ENCODE measurements around the gene SLC35G6.

SLC35G6 gene

DNA sequence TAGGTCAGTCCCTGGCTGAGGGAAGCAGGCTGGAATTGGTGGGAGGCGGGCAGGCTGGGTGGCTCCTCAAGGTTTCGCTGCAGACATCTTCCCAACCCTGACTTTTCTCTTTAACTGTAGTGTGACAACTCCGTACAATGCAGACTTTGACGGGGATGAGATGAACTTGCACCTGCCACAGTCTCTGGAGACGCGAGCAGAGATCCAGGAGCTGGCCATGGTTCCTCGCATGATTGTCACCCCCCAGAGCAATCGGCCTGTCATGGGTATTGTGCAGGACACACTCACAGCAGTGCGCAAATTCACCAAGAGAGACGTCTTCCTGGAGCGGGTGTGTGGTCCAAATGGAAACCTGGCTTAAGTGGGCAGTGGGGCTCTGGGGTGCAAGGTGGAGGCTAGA, 17.9 kb downstream of the SLC35G6 start:
- FAIRE-seq (peak; percentile 4), DNase-seq (ENCODE audit: insufficient read length, low spot score) (no peak)

GRCh38 chr17:7501729-7502128, 20.5 kb downstream of the SLC35G6 start:
- FAIRE-seq: no peak
- no peak for DNase-seq (ENCODE audit: insufficient read length, low spot score)

GRCh38 chr17:7502171-7502847, 21.1 kb downstream of the SLC35G6 start:
- DNase-seq (ENCODE audit: insufficient read length, low spot score) (no peak), FAIRE-seq (no peak)

DNA sequence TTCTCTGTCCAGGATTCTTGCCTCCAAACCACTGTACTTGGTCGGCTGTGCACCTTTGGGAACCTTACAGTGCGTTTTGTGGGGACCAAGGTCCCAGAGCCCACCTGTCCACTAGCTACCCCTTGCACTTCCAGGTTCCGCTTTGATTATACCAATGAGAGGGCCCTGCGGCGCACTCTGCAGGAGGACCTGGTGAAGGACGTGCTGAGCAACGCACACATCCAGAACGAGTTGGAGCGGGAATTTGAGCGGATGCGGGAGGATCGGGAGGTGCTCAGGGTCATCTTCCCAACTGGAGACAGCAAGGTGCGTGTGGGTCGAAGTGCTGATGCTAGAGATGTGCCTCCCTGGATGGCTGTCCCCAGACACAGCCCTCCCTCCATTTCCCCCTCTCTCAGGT, 21.7 kb downstream of the SLC35G6 start:
- no peak for DNase-seq (ENCODE audit: insufficient read length, low spot score)
- FAIRE-seq: peak; percentile 76

DNA sequence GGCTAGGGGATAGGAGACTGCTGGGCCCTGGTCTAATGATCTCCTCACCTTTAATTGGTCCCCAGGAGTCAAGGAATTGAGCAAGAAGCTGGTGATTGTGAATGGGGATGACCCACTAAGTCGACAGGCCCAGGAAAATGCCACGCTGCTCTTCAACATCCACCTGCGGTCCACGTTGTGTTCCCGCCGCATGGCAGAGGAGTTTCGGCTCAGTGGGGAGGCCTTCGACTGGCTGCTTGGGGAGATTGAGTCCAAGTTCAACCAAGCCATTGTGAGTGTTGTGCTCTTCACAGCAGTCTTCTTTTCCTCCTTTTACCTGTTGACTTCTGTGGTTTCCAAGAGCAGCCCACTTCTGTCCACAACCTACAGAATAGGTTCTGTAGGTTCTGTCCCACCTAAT, 22.3 kb downstream of the SLC35G6 start:
- FAIRE-seq: no peak

DNA sequence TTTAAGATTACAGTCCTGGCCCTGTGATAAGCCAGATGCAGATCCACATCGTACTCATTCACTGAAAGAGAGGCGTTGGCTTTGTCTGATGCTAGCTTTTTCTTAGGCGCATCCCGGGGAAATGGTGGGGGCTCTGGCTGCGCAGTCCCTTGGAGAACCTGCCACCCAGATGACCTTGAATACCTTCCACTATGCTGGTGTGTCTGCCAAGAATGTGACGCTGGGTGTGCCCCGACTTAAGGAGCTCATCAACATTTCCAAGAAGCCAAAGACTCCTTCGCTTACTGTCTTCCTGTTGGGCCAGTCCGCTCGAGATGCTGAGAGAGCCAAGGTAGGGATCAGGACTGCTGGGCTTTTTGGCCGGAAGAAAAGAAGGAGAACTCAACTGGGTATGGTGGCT, 26.9 kb downstream of the SLC35G6 start:
- FAIRE-seq (no peak), DNase-seq (ENCODE audit: insufficient read length, low spot score) (no peak)

More for the DNA sequence above, 22.3 kb downstream of the SLC35G6 start:
- DNase-seq (ENCODE audit: insufficient read length, low spot score): no peak

DNA sequence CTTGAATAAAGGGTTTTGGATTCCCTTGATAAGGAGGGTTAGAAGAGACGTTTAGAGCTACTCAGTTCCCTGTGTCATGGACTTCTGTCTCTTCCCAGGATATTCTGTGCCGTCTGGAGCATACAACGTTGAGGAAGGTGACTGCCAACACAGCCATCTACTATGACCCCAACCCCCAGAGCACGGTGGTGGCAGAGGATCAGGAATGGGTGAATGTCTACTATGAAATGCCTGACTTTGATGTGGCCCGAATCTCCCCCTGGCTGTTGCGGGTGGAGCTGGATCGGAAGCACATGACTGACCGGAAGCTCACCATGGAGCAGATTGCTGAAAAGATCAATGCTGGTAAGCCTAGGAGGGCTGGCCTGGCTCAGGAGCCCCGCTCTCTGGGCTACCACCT, 27.6 kb downstream of the SLC35G6 start:
- no peak for DNase-seq (ENCODE audit: insufficient read length, low spot score)
- FAIRE-seq: peak; percentile 16

GRCh38 chr17:7509937-7510336, 28.7 kb downstream of the SLC35G6 start:
- FAIRE-seq (no peak), DNase-seq (ENCODE audit: insufficient read length, low spot score) (no peak)

DNA sequence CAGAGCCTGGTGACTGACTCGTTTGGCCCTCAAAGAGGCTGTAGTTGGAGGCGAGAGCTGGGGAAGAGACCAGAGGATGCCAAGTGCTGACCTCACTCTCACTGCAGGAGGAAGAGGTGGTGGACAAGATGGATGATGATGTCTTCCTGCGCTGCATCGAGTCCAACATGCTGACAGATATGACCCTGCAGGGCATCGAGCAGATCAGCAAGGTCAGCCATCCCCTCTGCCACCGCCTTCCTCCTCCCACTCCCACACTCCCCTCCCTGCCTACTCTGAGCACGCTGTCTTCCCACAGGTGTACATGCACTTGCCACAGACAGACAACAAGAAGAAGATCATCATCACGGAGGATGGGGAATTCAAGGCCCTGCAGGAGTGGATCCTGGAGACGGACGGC, 29.9 kb downstream of the SLC35G6 start:
- DNase-seq (ENCODE audit: insufficient read length, low spot score): no peak
- peak; percentile 68 for FAIRE-seq

GRCh38 chr17:7512105-7512504, 30.9 kb downstream of the SLC35G6 start:
- no peak for DNase-seq (ENCODE audit: insufficient read length, low spot score)
- FAIRE-seq: no peak

GRCh38 chr17:7512824-7513540, 31.7 kb downstream of the SLC35G6 start:
- FAIRE-seq (peak; percentile 70), DNase-seq (ENCODE audit: insufficient read length, low spot score) (no peak)

- FAIRE-seq (peak; percentile 54), DNase-seq (ENCODE audit: insufficient read length, low spot score) (no peak)
Measured at GRCh38 chr17:7513850-7514419, 32.7 kb downstream of the SLC35G6 start.

DNA sequence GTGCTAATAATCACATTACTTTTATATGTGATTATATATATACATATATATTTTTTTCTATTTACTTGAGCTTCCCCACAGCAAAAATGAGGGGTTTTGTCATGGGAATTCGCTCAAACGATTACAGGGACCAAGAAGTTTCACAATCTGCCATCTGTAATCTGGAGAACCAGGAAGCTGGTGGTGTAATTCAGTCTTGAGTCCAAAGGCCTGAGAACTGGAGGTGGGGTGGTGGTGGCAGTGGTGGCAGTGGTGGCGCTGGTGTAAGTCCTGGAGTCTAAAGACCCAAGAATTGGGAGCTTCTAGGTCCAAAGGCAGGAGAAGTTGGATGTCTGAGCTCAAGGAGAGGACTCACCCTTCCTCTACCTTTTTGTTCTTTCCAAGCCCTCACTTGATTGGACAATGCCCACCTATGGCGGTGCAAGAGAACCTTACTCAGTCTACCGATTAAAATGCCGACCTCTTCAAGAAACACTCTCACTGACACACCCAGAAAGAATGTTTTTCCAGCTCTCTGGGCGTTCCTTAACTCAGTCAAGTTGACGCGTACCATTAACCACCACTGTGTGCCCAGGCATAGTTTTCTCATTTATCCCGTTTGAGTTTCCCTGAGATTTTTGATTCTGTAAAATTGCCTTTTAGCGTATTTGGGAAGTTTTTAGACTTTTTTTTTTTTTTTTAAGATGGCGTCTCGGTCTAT, 34.8 kb downstream of the SLC35G6 start:
- no peak for FAIRE-seq
- no peak for DNase-seq (ENCODE audit: insufficient read length, low spot score)

DNA sequence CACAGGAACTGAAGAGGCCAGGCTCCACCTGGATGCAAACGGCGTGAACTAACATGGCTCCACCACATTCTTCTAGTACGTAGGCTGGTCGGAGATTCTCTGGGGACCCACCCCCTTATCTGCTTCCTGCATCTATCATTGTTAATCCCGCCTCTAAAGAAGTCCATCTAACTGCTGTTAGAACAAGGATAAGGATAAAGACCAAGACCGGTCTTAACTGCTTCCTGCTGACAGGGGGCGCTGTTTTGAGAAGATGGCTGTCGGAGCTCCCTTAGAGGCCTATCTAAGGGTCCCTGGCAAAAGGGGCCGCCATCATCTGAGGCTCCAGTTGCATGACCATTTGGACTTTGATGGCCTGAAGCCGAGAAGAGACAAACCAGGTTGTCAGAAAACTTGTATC, 41.8 kb downstream of the SLC35G6 start:
- FAIRE-seq (no peak), DNase-seq (ENCODE audit: insufficient read length, low spot score) (no peak)

GRCh38 chr17:7528842-7529241, 47.6 kb downstream of the SLC35G6 start:
- FAIRE-seq: no peak
- DNase-seq (ENCODE audit: insufficient read length, low spot score): no peak

- no peak for DNase-seq (ENCODE audit: insufficient read length, low spot score)
Measured at GRCh38 chr17:7530023-7530900, 49.0 kb downstream of the SLC35G6 start.

More at GRCh38 chr17:7530023-7530900, 49.0 kb downstream of the SLC35G6 start:
- FAIRE-seq: no peak
